Parathyroid adenoma (tissue), 2 donors: ENCODE measurements around the gene CAPZB.

Experiments
- H2AFZ ChIP-seq: fragments of 300-600 bp; sonication (generic); one replicate; pipeline ENCODE4 v1.7.0; 2017; ENCODE audit warnings: antibody characterized with exemption, mild to moderate bottlenecking
- H3K27ac ChIP-seq: fragments of 300-600 bp; sonication (generic); one replicate; pipeline ENCODE4 v1.7.0; 2017
- H3K27me3 ChIP-seq: fragments of 300-600 bp; sonication (generic); one replicate; pipeline ENCODE4 v1.7.0; 2017; ENCODE audit warnings: low read length; ENCODE audit not compliant: control insufficient read depth, insufficient read depth
- H3K36me3 ChIP-seq: fragments of 300-600 bp; sonication (generic); one replicate; pipeline ENCODE4 v1.7.0; 2017; ENCODE audit warnings: low read length; ENCODE audit not compliant: control insufficient read depth, insufficient read depth
- H3K4me1 ChIP-seq: fragments of 300-600 bp; sonication (generic); one replicate; pipeline ENCODE4 v1.7.0; 2017; ENCODE audit warnings: control low read depth
- H3K4me2 ChIP-seq: fragments of 300-600 bp; sonication (generic); one replicate; pipeline ENCODE4 v1.7.0; 2017; ENCODE audit warnings: low read length
- H3K4me3 ChIP-seq: fragments of 300-600 bp; sonication (generic); one replicate; pipeline ENCODE4 v1.7.0; 2017; ENCODE audit warnings: low read depth, low read length
- H3K79me2 ChIP-seq: fragments of 300-600 bp; sonication (generic); one replicate; pipeline ENCODE4 v1.7.0; 2017; ENCODE audit warnings: control low read depth
- H3K9ac ChIP-seq: fragments of 300-600 bp; sonication (generic); one replicate; pipeline ENCODE4 v1.7.0; 2017; ENCODE audit warnings: mild to moderate bottlenecking
- H3K9me3 ChIP-seq: fragments of 300-600 bp; sonication (generic); one replicate; pipeline ENCODE4 v1.7.0; 2017; ENCODE audit warnings: low read length; ENCODE audit not compliant: control insufficient read depth
- CTCF ChIP-seq: fragments of 300-600 bp; sonication (generic); IDR thresholded peaks from one replicate; pipeline ENCODE4 v1.7.0; 2017; ENCODE audit warnings: antibody characterized with exemption, mild to moderate bottlenecking
- donor health status: primary hyperparathyroidism.

Gene CAPZB

GRCh38 chr1:19349999-19350398, 135.3 kb downstream of the CAPZB start:
- H3K4me3 ChIP-seq: no peak overlapping the region
- no peak overlapping the region for H3K9ac ChIP-seq
- H3K27me3 ChIP-seq: no peaks in the 10 kb centered on the region
- no peak for TF ChIP-seq CTCF
- no peaks in the 10 kb centered on the region for H3K36me3 ChIP-seq
- H2AFZ ChIP-seq: no peak overlapping the region
- no peaks in the 10 kb centered on the region for H3K9me3 ChIP-seq
- H3K4me2 ChIP-seq: no peak overlapping the region
- H3K4me1 ChIP-seq: no peaks in the 10 kb centered on the region
- no peak overlapping the region for H3K27ac ChIP-seq
- no peaks in the 10 kb centered on the region for H3K79me2 ChIP-seq

- no peaks in the 10 kb centered on the region for H3K79me2 ChIP-seq
- no peaks in the 10 kb centered on the region for H3K27me3 ChIP-seq
- no peaks in the 10 kb centered on the region for H3K4me1 ChIP-seq
- no peaks in the 10 kb centered on the region for H3K36me3 ChIP-seq
- TF ChIP-seq CTCF: no peak
- H2AFZ ChIP-seq: no peak overlapping the region
- no peak overlapping the region for H3K4me3 ChIP-seq
- no peak overlapping the region for H3K9ac ChIP-seq
- H3K27ac ChIP-seq: no peak overlapping the region
- H3K9me3 ChIP-seq: no peaks in the 10 kb centered on the region
- H3K4me2 ChIP-seq: no peak overlapping the region
Measured at GRCh38 chr1:19348441-19349198, 136.7 kb downstream of the CAPZB start.

GRCh38 chr1:19347533-19348172, 137.7 kb downstream of the CAPZB start:
- H3K9ac ChIP-seq: no peak overlapping the region
- H3K9me3 ChIP-seq: no peaks in the 10 kb centered on the region
- H2AFZ ChIP-seq: no peak overlapping the region
- no peak overlapping the region for H3K27ac ChIP-seq
- H3K4me2 ChIP-seq: no peak overlapping the region
- TF ChIP-seq CTCF: no peak
- no peaks in the 10 kb centered on the region for H3K36me3 ChIP-seq
- no peaks in the 10 kb centered on the region for H3K27me3 ChIP-seq
- H3K79me2 ChIP-seq: no peaks in the 10 kb centered on the region
- no peaks in the 10 kb centered on the region for H3K4me1 ChIP-seq
- no peak overlapping the region for H3K4me3 ChIP-seq

GRCh38 chr1:19346026-19346425, 139.3 kb downstream of the CAPZB start:
- Histone ChIP-seq H3K27ac (no peak overlapping the region), H3K36me3 (no peaks in the 10 kb centered on the region)

More at GRCh38 chr1:19346026-19346425, 139.3 kb downstream of the CAPZB start:
- Histone ChIP-seq H3K9me3 (no peaks in the 10 kb centered on the region), H3K4me1 (no peaks in the 10 kb centered on the region), H3K27me3 (no peaks in the 10 kb centered on the region), H3K9ac (no peak overlapping the region), H2AFZ (no peak overlapping the region), H3K79me2 (no peaks in the 10 kb centered on the region), H3K4me2 (no peak overlapping the region), H3K4me3 (no peak overlapping the region)
- no peak for TF ChIP-seq CTCF
